ENCODE measurements around the gene IGSF9B. TPM values are rescaled to one million over a fixed set of nuclear protein-coding genes. Genes with fewer than 3 reads are reported as not detected.

The IGSF9B gene
- polyA plus RNA-seq, 1 donor (not counting 4 experiments of a cell fraction or from before 2014, with no cell fraction given): 0.66 TPM

DNA sequence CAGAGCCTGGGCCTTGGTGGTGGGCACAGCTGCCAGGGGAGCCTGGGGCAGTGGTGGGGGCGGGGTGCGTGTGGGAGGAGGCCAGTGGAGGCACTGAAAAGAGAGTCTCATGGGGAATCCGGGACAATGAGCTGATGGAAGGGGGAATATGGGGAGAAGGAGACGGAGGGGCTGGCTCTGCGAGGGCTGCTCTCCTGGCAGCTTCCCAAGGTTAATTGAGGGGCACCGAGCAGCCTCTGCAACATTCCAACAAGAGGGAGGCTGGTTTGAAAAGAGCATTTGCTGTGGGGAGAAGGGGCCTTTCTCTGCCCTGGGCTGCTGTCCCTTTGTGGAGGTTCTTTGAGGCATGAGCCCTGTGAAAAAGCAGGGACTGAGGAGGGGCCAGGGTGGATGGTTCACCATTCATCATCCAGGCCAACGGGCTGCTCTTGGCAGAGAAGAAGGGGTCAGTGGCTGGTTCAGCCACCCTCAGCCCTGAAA is 9.4 kb upstream of the IGSF9B start:
- Histone ChIP-seq H3K4me2 (ENCODE audit: control insufficient read depth, extremely low read depth, insufficient read depth, low read depth, low read length) (no peak overlapping the region), H2AFZ (ENCODE audit: control insufficient read depth, low read length) (no peak overlapping the region), H3K9ac (ENCODE audit: control insufficient read depth, extremely low read depth, insufficient read depth, low read length) (no peak overlapping the region), H3K9me3 (ENCODE audit: control insufficient read depth, low read depth, low read length) (no peaks in the 10 kb centered on the region), H3K9me1 (ENCODE audit: control insufficient read depth, extremely low read depth, insufficient read depth, low read length) (no peaks in the 10 kb centered on the region), H3K79me2 (ENCODE audit: control insufficient read depth, insufficient read depth, low read length) (no peaks in the 10 kb centered on the region), H4K20me1 (ENCODE audit: control insufficient read depth, extremely low read depth, insufficient read depth, low read length) (no peaks in the 10 kb centered on the region), H3K36me3 (ENCODE audit: control insufficient read depth in 2 of 2, extremely low read depth in 1 of 2, insufficient read depth in 2 of 2, low read length in 2 of 2) (no peaks in the 10 kb centered on the region), H3K4me1 (ENCODE audit: control insufficient read depth, extremely low read depth, insufficient read depth, low read length) (peaks cover 7% of the 10 kb centered on the region), H3K4me3 (ENCODE audit: control insufficient read depth in 2 of 3, extremely low read depth in 1 of 3, insufficient read depth in 2 of 3, low read depth in 1 of 3, low read length in 3 of 3) (no peak overlapping the region), H3K27ac (ENCODE audit: control insufficient read depth, insufficient read depth, low read length) (no peak overlapping the region), H3K27me3 (ENCODE audit: control insufficient read depth, extremely low read depth, insufficient read depth, low read length) (peaks cover 9% of the 10 kb centered on the region)
- dilution Hi-C loops (cut with MboI; ENCODE audit: extremely low pct_ligation_motif_present, low sequenced_read_pairs): no loop called here
- DNase-seq (ENCODE audit: low read depth, low spot score) (no peak), FAIRE-seq (no peak)
- TF ChIP-seq EZH2 (IDR thresholded peaks at IDR 0.05; ENCODE audit: low read length): no peak
- TF ChIP-seq, protein P1, sequence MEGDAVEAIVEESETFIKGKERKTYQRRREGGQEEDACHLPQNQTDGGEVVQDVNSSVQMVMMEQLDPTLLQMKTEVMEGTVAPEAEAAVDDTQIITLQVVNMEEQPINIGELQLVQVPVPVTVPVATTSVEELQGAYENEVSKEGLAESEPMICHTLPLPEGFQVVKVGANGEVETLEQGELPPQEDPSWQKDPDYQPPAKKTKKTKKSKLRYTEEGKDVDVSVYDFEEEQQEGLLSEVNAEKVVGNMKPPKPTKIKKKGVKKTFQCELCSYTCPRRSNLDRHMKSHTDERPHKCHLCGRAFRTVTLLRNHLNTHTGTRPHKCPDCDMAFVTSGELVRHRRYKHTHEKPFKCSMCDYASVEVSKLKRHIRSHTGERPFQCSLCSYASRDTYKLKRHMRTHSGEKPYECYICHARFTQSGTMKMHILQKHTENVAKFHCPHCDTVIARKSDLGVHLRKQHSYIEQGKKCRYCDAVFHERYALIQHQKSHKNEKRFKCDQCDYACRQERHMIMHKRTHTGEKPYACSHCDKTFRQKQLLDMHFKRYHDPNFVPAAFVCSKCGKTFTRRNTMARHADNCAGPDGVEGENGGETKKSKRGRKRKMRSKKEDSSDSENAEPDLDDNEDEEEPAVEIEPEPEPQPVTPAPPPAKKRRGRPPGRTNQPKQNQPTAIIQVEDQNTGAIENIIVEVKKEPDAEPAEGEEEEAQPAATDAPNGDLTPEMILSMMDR (optimal IDR thresholded peaks at IDR 0.05 in 1 of 3, IDR thresholded peaks at IDR 0.05 in 1 of 3, conservative IDR thresholded peaks at IDR 0.05 in 1 of 3; ENCODE audit: extremely low read depth in 1 of 3, insufficient read depth in 2 of 3, low read length in 3 of 3): no peak

DNA sequence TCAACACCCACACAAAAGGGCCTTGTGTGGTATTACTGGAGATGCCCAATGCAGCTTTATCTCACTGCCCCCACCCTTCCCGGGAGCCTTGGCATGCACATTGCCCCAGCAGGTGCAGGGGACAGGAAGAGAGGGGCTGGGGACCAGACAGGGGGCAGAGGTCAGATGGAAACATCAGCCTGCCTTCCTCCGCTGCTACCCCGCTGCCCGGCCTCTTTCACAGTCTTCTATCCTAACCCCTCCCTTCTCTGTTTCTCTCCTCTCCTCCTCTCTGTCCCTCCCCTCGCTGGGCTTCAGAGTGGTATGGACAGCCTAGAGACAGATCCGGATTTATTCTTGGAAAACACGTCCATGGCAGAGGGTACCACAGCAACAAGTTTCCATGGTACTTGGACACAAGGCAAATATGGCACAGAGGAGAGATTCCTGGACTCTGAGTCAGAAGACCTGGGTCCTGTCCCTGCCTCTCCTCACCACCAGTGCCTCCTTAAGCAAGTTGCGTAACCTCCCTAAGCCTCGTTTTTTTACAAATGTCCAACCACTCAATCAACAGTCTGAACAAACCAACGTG is 8.3 kb upstream of the IGSF9B start:
- Histone ChIP-seq H3K9me3 (ENCODE audit: control insufficient read depth, low read depth, low read length) (no peaks in the 10 kb centered on the region), H3K9ac (ENCODE audit: control insufficient read depth, extremely low read depth, insufficient read depth, low read length) (no peak overlapping the region), H3K27ac (ENCODE audit: control insufficient read depth, insufficient read depth, low read length) (no peak overlapping the region), H3K36me3 (ENCODE audit: control insufficient read depth in 2 of 2, extremely low read depth in 1 of 2, insufficient read depth in 2 of 2, low read length in 2 of 2) (no peaks in the 10 kb centered on the region), H4K20me1 (ENCODE audit: control insufficient read depth, extremely low read depth, insufficient read depth, low read length) (no peaks in the 10 kb centered on the region), H3K27me3 (ENCODE audit: control insufficient read depth, extremely low read depth, insufficient read depth, low read length) (peaks cover 4% of the 10 kb centered on the region), H3K79me2 (ENCODE audit: control insufficient read depth, insufficient read depth, low read length) (no peaks in the 10 kb centered on the region), H3K4me3 (ENCODE audit: control insufficient read depth in 2 of 3, extremely low read depth in 1 of 3, insufficient read depth in 2 of 3, low read depth in 1 of 3, low read length in 3 of 3) (no peak overlapping the region), H3K4me2 (ENCODE audit: control insufficient read depth, extremely low read depth, insufficient read depth, low read depth, low read length) (no peak overlapping the region), H2AFZ (ENCODE audit: control insufficient read depth, low read length) (no peak overlapping the region), H3K4me1 (ENCODE audit: control insufficient read depth, extremely low read depth, insufficient read depth, low read length) (peaks cover 7% of the 10 kb centered on the region), H3K9me1 (ENCODE audit: control insufficient read depth, extremely low read depth, insufficient read depth, low read length) (no peaks in the 10 kb centered on the region)
- dilution Hi-C loops (cut with MboI; ENCODE audit: extremely low pct_ligation_motif_present, low sequenced_read_pairs): no loop called here
- TF ChIP-seq, protein P1 (optimal IDR thresholded peaks at IDR 0.05 in 1 of 3, IDR thresholded peaks at IDR 0.05 in 1 of 3, conservative IDR thresholded peaks at IDR 0.05 in 1 of 3; ENCODE audit: extremely low read depth in 1 of 3, insufficient read depth in 2 of 3, low read length in 3 of 3): no peak
- TF ChIP-seq EZH2 (IDR thresholded peaks at IDR 0.05; ENCODE audit: low read length): no peak
- FAIRE-seq (no peak), DNase-seq (ENCODE audit: low read depth, low spot score) (no peak)

All from keratinocyte (primary cell).